22Rv1 (cell line): ENCODE measurements around the gene TBC1D22A.

Experiments used
- CTCF ChIP-seq: fragments of 450-650 bp; IDR thresholded peaks from 2 replicates; pipeline ENCODE4 v1.5.1; 2017; ENCODE audit warnings: mild to moderate bottlenecking
- ZFX ChIP-seq: fragments of 450-650 bp; IDR thresholded peaks from 2 replicates; pipeline ENCODE4 v1.6.1; 2017; ENCODE audit warnings: antibody characterized with exemption, borderline replicate concordance

GRCh38 chr22:46802608-46803027 is 40.2 kb downstream of the TBC1D22A start:
- TF ChIP-seq CTCF (no peak), ZFX (no peak)
